Muscle of leg (tissue), 11 donors: ENCODE measurements around the gene RICTOR. TPM values are rescaled to one million over a fixed set of nuclear protein-coding genes. Genes with fewer than 3 reads are reported as not detected.

Source experiments
- DNase-seq: peaks from one replicate; pipeline ENCODE4 v3.0.0; 2013
- H3K27ac ChIP-seq: one replicate; pipeline ENCODE4 v1.5.1; 2013; ENCODE audit warnings: mild to moderate bottlenecking, low read length, control low read depth
- H3K27me3 ChIP-seq: one replicate; pipeline ENCODE4 v1.6.1; 2013; ENCODE audit warnings: low read length; ENCODE audit not compliant: control insufficient read depth, insufficient read depth
- H3K36me3 ChIP-seq: one replicate; pipeline ENCODE4 v1.6.1; 2013; ENCODE audit warnings: low read length; ENCODE audit not compliant: control insufficient read depth, insufficient read depth
- H3K4me1 ChIP-seq: one replicate; pipeline ENCODE4 v1.6.1; 2013; ENCODE audit warnings: low read length; ENCODE audit not compliant: control insufficient read depth, insufficient read depth
- H3K4me3 ChIP-seq: one replicate; pipeline ENCODE4 v1.5.1; 2013; ENCODE audit warnings: low read length, control low read depth
- H3K9me3 ChIP-seq: replicated peaks from 2 replicates; pipeline ENCODE4 v1.6.1; 2013; ENCODE audit warnings: low read depth, low read length; ENCODE audit not compliant: control insufficient read depth
- WGBS: methylation state at CpG from one replicate; pipeline ENCODE4 v1.1.5; 2013; ENCODE audit warnings: missing lambda C conversion rate; ENCODE audit not compliant: insufficient coverage; 5-methylcytosine and 5-hydroxymethylcytosine counted together
- polyA plus RNA-seq, 8 donors: library from polyadenylated mRNA; unstranded; fragments of 120-200 nt; gene quantifications; one replicate each; pipeline versions ENCODE4 v1.2.1 to v1.2.3, GENCODE V29; 2013; ENCODE audit warnings: inconsistent platforms in 1 of 8, low replicate concordance in 1 of 8; ENCODE audit not compliant: insufficient read length in 8 of 8, insufficient read depth in 1 of 8
- total RNA-seq: library from RNA; stranded (reverse); fragments of 120-200 nt; gene quantifications from one replicate; pipeline ENCODE4 v1.2.4, GENCODE V29; 2013

The RICTOR gene
- total and polyA plus RNA-seq, 9 donors = 9.0 to 22.6 (median 12.3) TPM

GRCh38 chr5:39076101-39076756 lies 2.0 kb upstream of the RICTOR start:
- DNase-seq = no peak
- WGBS = no CpG with 5 or more reads among the region's 6 CpGs
- Histone ChIP-seq H3K9me3 (no peaks in the 10 kb centered on the region), H3K27ac (no peak overlapping the region), H3K4me3 (no peak overlapping the region), H3K4me1 (no peaks in the 10 kb centered on the region), H3K36me3 (no peaks in the 10 kb centered on the region), H3K27me3 (no peaks in the 10 kb centered on the region)

- Histone ChIP-seq H3K9me3 (no peaks in the 10 kb centered on the region), H3K27ac (peak overlapping the region; percentile 96), H3K36me3 (no peaks in the 10 kb centered on the region), H3K27me3 (no peaks in the 10 kb centered on the region), H3K4me1 (no peaks in the 10 kb centered on the region), H3K4me3 (peak overlapping the region; percentile 86)
- no peak for DNase-seq
- under 1% methylated on average over 29 of the region's 29 CpGs for WGBS
Measured at GRCh38 chr5:39073767-39074016, 507 bp downstream of the RICTOR start.

GRCh38 chr5:39072925-39073766 lies 1.1 kb downstream of the RICTOR start:
- WGBS = 0% methylated on average over 6 of the region's 27 CpGs
- H3K36me3 ChIP-seq = no peaks in the 10 kb centered on the region

GRCh38 chr5:39068099-39068498 lies 6.1 kb downstream of the RICTOR start:
- Histone ChIP-seq H3K9me3 (peaks cover 8% of the 10 kb centered on the region), H3K27me3 (no peaks in the 10 kb centered on the region), H3K27ac (no peak overlapping the region), H3K4me3 (no peak overlapping the region), H3K4me1 (no peaks in the 10 kb centered on the region), H3K36me3 (peaks cover 13% of the 10 kb centered on the region)
- no CpG with 5 or more reads among the region's 3 CpGs for WGBS
- DNase-seq = no peak

More at GRCh38 chr5:39072925-39073766, 1.1 kb downstream of the RICTOR start:
- Histone ChIP-seq H3K4me3 (peak overlapping the region; percentile 86), H3K27me3 (no peaks in the 10 kb centered on the region), H3K27ac (peak overlapping the region; percentile 96), H3K9me3 (no peaks in the 10 kb centered on the region), H3K4me1 (no peaks in the 10 kb centered on the region)
- DNase-seq = peak; percentile 58

GRCh38 chr5:39064450-39064849 lies 9.7 kb downstream of the RICTOR start:
- H3K4me3 ChIP-seq = no peak overlapping the region
- peaks cover 8% of the 10 kb centered on the region for H3K9me3 ChIP-seq
- no peaks in the 10 kb centered on the region for H3K27me3 ChIP-seq
- no peaks in the 10 kb centered on the region for H3K4me1 ChIP-seq
- H3K36me3 ChIP-seq = peaks cover 13% of the 10 kb centered on the region
- no peak for DNase-seq
- no CpG with 5 or more reads among the region's 3 CpGs for WGBS
- H3K27ac ChIP-seq = no peak overlapping the region

GRCh38 chr5:39063037-39063436 lies 11.2 kb downstream of the RICTOR start:
- no peaks in the 10 kb centered on the region for H3K27me3 ChIP-seq
- no CpG with 5 or more reads among the region's 2 CpGs for WGBS
- H3K36me3 ChIP-seq = peaks cover 13% of the 10 kb centered on the region
- H3K4me3 ChIP-seq = no peak overlapping the region
- peaks cover 8% of the 10 kb centered on the region for H3K9me3 ChIP-seq
- no peaks in the 10 kb centered on the region for H3K4me1 ChIP-seq
- DNase-seq = no peak
- no peak overlapping the region for H3K27ac ChIP-seq

GRCh38 chr5:39062530-39062929 lies 11.7 kb downstream of the RICTOR start:
- DNase-seq = no peak
- Histone ChIP-seq H3K27me3 (no peaks in the 10 kb centered on the region), H3K27ac (no peak overlapping the region), H3K36me3 (peaks cover 13% of the 10 kb centered on the region), H3K9me3 (peaks cover 8% of the 10 kb centered on the region), H3K4me3 (no peak overlapping the region), H3K4me1 (no peaks in the 10 kb centered on the region)

GRCh38 chr5:39062104-39062503 lies 12.1 kb downstream of the RICTOR start:
- Histone ChIP-seq H3K4me1 (no peaks in the 10 kb centered on the region), H3K27me3 (no peaks in the 10 kb centered on the region), H3K36me3 (peaks cover 13% of the 10 kb centered on the region), H3K4me3 (no peak overlapping the region), H3K27ac (no peak overlapping the region), H3K9me3 (peaks cover 8% of the 10 kb centered on the region)
- no CpG with 5 or more reads among the region's 3 CpGs for WGBS
- no peak for DNase-seq

- H3K27ac ChIP-seq = no peak overlapping the region
- no CpG with 5 or more reads among the region's 2 CpGs for WGBS
- H3K36me3 ChIP-seq = peaks cover 2% of the 10 kb centered on the region
- H3K9me3 ChIP-seq = no peaks in the 10 kb centered on the region
- H3K4me1 ChIP-seq = no peaks in the 10 kb centered on the region
- H3K27me3 ChIP-seq = no peaks in the 10 kb centered on the region
- no peak overlapping the region for H3K4me3 ChIP-seq
- no peak for DNase-seq
Measured at GRCh38 chr5:39059064-39059463, 15.1 kb downstream of the RICTOR start.

GRCh38 chr5:39058178-39058921 lies 15.8 kb downstream of the RICTOR start:
- DNase-seq = no peak
- Histone ChIP-seq H3K27ac (no peak overlapping the region), H3K4me3 (no peak overlapping the region), H3K27me3 (no peaks in the 10 kb centered on the region), H3K36me3 (peaks cover 2% of the 10 kb centered on the region), H3K4me1 (no peaks in the 10 kb centered on the region), H3K9me3 (no peaks in the 10 kb centered on the region)
- WGBS = no CpG with 5 or more reads among the region's 2 CpGs
